Natural killer cell (primary cell): ENCODE data around the gene SNTB2. TPM values are rescaled to one million over a fixed set of nuclear protein-coding genes. Genes with fewer than 3 reads are reported as not detected.
"Not testable (repeated sequence)": the region's sequence is repeated elsewhere in the genome, so short reads cannot be mapped to it uniquely, and the experiment has no call there.

Source experiments
- ATAC-seq, 3 donors: fragments of 150-1000 bp in 2 of 3; fragments of 200-7000 bp in 1 of 3; cut with Tn5 transposase; 1 replicate in 1 of 3; 2 replicates in 2 of 3; pipeline ENCODE4 v1.10.0; 2021; ENCODE audit warnings: mild to moderate bottlenecking in 2 of 3, moderate library complexity in 2 of 3
- DNase-seq, 2 donors: peaks; one replicate each; pipeline versions ENCODE4 v3.0.0 to v3.0.0-alpha.2; 2013 to 2021; ENCODE audit warnings: mixed read lengths in 1 of 2
- H3K27ac ChIP-seq: one replicate; pipeline ENCODE4 v1.5.1; 2013; ENCODE audit warnings: mild to moderate bottlenecking, low read length
- H3K27me3 ChIP-seq: one replicate; pipeline ENCODE4 v1.6.1; 2013; ENCODE audit warnings: low read length; ENCODE audit not compliant: control insufficient read depth, insufficient read depth
- H3K36me3 ChIP-seq: one replicate; pipeline ENCODE4 v1.6.1; 2013; ENCODE audit warnings: low read length; ENCODE audit not compliant: control insufficient read depth, insufficient read depth
- H3K4me1 ChIP-seq: one replicate; pipeline ENCODE4 v1.6.1; 2013; ENCODE audit warnings: low read length; ENCODE audit not compliant: control insufficient read depth, insufficient read depth
- H3K4me3 ChIP-seq: one replicate; pipeline ENCODE4 v1.5.1; 2013; ENCODE audit warnings: low read length
- H3K9me3 ChIP-seq: one replicate; pipeline ENCODE4 v1.6.1; 2013; ENCODE audit warnings: low read length; ENCODE audit not compliant: control insufficient read depth, insufficient read depth
- H3K27ac Mint-ChIP-seq, 2 donors: one replicate each; pipeline ENCODE4 v1.8.0; 2022; ENCODE audit warnings: mild to moderate bottlenecking in 2 of 2, mixed read lengths in 2 of 2, moderate library complexity in 1 of 2
- H3K27me3 Mint-ChIP-seq, 2 donors: one replicate each; pipeline ENCODE4 v1.8.0; 2022; ENCODE audit warnings: low read depth in 2 of 2, mixed read lengths in 2 of 2
- H3K36me3 Mint-ChIP-seq: one replicate; pipeline ENCODE4 v1.8.0; 2022; ENCODE audit warnings: mixed read lengths
- H3K4me1 Mint-ChIP-seq, 2 donors: one replicate each; pipeline ENCODE4 v1.8.0; 2022; ENCODE audit warnings: mixed read lengths in 2 of 2
- H3K4me3 Mint-ChIP-seq: one replicate; pipeline ENCODE4 v1.8.0; 2022; ENCODE audit warnings: mild to moderate bottlenecking, moderate library complexity, mixed read lengths
- H3K9me3 Mint-ChIP-seq, 2 donors: one replicate each; pipeline ENCODE4 v1.8.0; 2022; ENCODE audit warnings: mixed read lengths in 2 of 2
- CTCF ChIP-seq: fragments of 200-600 bp; IDR thresholded peaks from one replicate; pipeline ENCODE4 v1.8.0; 2022; ENCODE audit warnings: antibody characterized with exemption
- WGBS: methylation state at CpG from one replicate; pipeline ENCODE4 v1.1.7; 2013; ENCODE audit warnings: missing lambda C conversion rate; ENCODE audit not compliant: insufficient coverage; 5-methylcytosine and 5-hydroxymethylcytosine counted together
- intact Hi-C: fragments of 100-400 bp; cut with micrococcal nuclease; formaldehyde crosslinking; loops from one replicate; pipeline ENCODE4 v1.14.2; 2022
- total RNA-seq, 4 donors: library from RNA; stranded (reverse); fragments of 120-200 nt in 1 of 4; gene quantifications; one replicate each; pipeline versions ENCODE4 v1.2.3 to v1.2.4, GENCODE V29; 2013 to 2022

The SNTB2 gene
- total RNA-seq, 3 donors from 2014 or later (not counting 1 experiment from before 2014, with no cell fraction given), result 43.8 to 55.2 (median 49.9) TPM

- Mint-ChIP-seq H3K9me3 (no peaks in the 10 kb centered on the region), H3K27ac (no peak overlapping the region), H3K27me3 (no peaks in the 10 kb centered on the region), H3K4me1 (peaks cover 5 to 15% of the 10 kb centered on the region in 2 donors), H3K36me3 (no peaks in the 10 kb centered on the region), H3K4me3 (no peak overlapping the region)
- intact Hi-C loops, result no loop called here
- DNase-seq (no peak), ATAC-seq (no peak)
- no peak for TF ChIP-seq CTCF
- Histone ChIP-seq H3K4me1 (no peaks in the 10 kb centered on the region), H3K27ac (no peak overlapping the region), H3K4me3 (no peak overlapping the region), H3K36me3 (peaks cover 10% of the 10 kb centered on the region), H3K27me3 (no peaks in the 10 kb centered on the region), H3K9me3 (no peaks in the 10 kb centered on the region)
- WGBS, result no CpG with 5 or more reads among the region's 1 CpG
Observed at GRCh38 chr16:69244336-69244735, 57.4 kb downstream of the SNTB2 start.

GRCh38 chr16:69250081-69250480 lies 63.1 kb downstream of the SNTB2 start:
- Histone ChIP-seq H3K4me3 (no peak overlapping the region), H3K36me3 (peaks cover 10% of the 10 kb centered on the region), H3K27ac (no peak overlapping the region), H3K4me1 (peaks cover 18% of the 10 kb centered on the region), H3K27me3 (no peaks in the 10 kb centered on the region), H3K9me3 (no peaks in the 10 kb centered on the region)
- no peak for TF ChIP-seq CTCF
- Mint-ChIP-seq H3K36me3 (no peaks in the 10 kb centered on the region), H3K4me1 (peaks cover 14 to 17% of the 10 kb centered on the region in 2 donors), H3K27me3 (no peaks in the 10 kb centered on the region), H3K27ac (no peak overlapping the region), H3K4me3 (no peak overlapping the region), H3K9me3 (no peaks in the 10 kb centered on the region)
- ATAC-seq, result no peak
- intact Hi-C loops, result no loop called here
- DNase-seq, result no peak
- WGBS, result 100% methylated on average over 2 of the region's 3 CpGs

- H3K27me3 Mint-ChIP-seq, result no peaks in the 10 kb centered on the region
- peak overlapping the region; percentile 49 for H3K27ac ChIP-seq
- peaks cover 24% of the 10 kb centered on the region for H3K4me1 ChIP-seq
- peak; percentile 46 to 83 (median 61) for ATAC-seq
- no peaks in the 10 kb centered on the region for H3K9me3 Mint-ChIP-seq
- no peaks in the 10 kb centered on the region for H3K27me3 ChIP-seq
- peak overlapping the region; percentile 82 for H3K4me3 Mint-ChIP-seq
- H3K9me3 ChIP-seq, result no peaks in the 10 kb centered on the region
- no peak for TF ChIP-seq CTCF
- no peak overlapping the region for H3K4me3 ChIP-seq
- peaks cover 12 to 20% of the 10 kb centered on the region in 2 donors for H3K4me1 Mint-ChIP-seq
- intact Hi-C loops, result no loop called here
- no peaks in the 10 kb centered on the region for H3K36me3 Mint-ChIP-seq
- H3K27ac Mint-ChIP-seq, result peak overlapping the region; percentile 58 to 85
- whole genome bisulfite sequencing, result 67% methylated on average over 5 of the region's 5 CpGs
- no peaks in the 10 kb centered on the region for H3K36me3 ChIP-seq
- peak in 1 of 2 donors; percentile 28 for DNase-seq
Observed at GRCh38 chr16:69253870-69254341, 66.9 kb downstream of the SNTB2 start.

GRCh38 chr16:69259428-69259764 lies 72.4 kb downstream of the SNTB2 start:
- Mint-ChIP-seq H3K36me3 (peaks cover 11% of the 10 kb centered on the region), H3K4me1 (peaks cover 9 to 29% of the 10 kb centered on the region in 2 donors)
- H3K9me3 Mint-ChIP-seq, H3K9me3 ChIP-seq, H3K27me3 Mint-ChIP-seq, ATAC-seq, H3K27ac Mint-ChIP-seq, H3K4me3 ChIP-seq, H3K36me3 ChIP-seq, H3K27ac ChIP-seq, H3K4me3 Mint-ChIP-seq, H3K27me3 ChIP-seq, intact Hi-C loops, DNase-seq: not testable (repeated sequence)
- peaks cover 13% of the 10 kb centered on the region for H3K4me1 ChIP-seq
- WGBS, result 97% methylated on average over 9 of the region's 9 CpGs
